WI38 (cell line): ENCODE measurements around the gene GOLGA6B.
"Not testable (repeated sequence)": the region's sequence is repeated elsewhere in the genome, so short reads cannot be mapped to it uniquely, and the experiment has no call there.

ENCODE experiments used
- H3K4me3 ChIP-seq: 2 replicates; pipeline ENCODE4 v1.5.1; 2011; ENCODE audit warnings: low read depth, mild to moderate bottlenecking, control low read depth, low read length
- TF ChIP-seq, protein P1 (sequence below): IDR thresholded peaks from 2 replicates; pipeline ENCODE4 v1.5.1; 2012; ENCODE audit warnings: low read depth, mild to moderate bottlenecking, control low read depth, low read length

Gene GOLGA6B

GRCh38 chr15:72706266-72706665, 51.8 kb downstream of the GOLGA6B start:
- no peak overlapping the region for H3K4me3 ChIP-seq
- TF ChIP-seq, protein P1, sequence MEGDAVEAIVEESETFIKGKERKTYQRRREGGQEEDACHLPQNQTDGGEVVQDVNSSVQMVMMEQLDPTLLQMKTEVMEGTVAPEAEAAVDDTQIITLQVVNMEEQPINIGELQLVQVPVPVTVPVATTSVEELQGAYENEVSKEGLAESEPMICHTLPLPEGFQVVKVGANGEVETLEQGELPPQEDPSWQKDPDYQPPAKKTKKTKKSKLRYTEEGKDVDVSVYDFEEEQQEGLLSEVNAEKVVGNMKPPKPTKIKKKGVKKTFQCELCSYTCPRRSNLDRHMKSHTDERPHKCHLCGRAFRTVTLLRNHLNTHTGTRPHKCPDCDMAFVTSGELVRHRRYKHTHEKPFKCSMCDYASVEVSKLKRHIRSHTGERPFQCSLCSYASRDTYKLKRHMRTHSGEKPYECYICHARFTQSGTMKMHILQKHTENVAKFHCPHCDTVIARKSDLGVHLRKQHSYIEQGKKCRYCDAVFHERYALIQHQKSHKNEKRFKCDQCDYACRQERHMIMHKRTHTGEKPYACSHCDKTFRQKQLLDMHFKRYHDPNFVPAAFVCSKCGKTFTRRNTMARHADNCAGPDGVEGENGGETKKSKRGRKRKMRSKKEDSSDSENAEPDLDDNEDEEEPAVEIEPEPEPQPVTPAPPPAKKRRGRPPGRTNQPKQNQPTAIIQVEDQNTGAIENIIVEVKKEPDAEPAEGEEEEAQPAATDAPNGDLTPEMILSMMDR: no peak

DNA sequence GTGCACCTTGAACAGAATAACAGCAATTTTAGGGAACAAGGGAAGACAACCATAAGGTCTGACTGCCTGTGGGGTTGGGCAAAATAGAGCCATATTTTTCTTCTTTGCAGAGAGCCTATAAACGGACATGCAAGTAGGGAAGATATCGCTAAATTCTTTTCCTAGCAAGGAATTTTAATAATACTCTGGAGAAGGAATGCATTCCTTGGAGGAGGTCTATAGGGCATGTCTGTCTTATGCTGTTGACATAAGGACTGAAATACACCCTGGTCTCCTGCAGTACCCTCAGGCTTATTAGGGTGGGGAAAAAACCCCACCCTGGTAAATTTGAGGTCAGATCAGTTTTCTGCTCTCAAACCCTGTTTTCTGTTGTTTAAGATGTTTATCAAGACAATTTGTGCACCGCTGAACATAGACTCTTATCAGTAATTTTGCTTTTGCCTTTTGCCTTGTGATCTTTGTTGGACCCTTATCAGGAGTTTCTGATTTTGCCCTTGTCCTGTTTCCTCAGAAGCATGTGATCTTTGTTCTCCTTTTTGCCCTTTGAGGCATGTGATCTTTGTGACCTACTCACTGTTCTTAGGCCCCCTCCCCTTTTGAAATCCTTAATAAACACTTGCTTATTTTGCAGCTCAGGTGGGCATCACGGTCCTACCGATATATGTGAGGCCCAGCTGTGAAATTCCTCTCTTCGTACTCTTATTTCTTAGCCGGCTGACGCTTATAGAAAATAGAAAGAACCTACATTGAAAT, 54.2 kb downstream of the GOLGA6B start:
- H3K4me3 ChIP-seq: not testable (repeated sequence)
